Measurements from ENCODE around the gene C22orf23.

The C22orf23 gene

GRCh38 chr22:37924386-37925065 lies 28.9 kb downstream of the C22orf23 start:
- DNase-seq: no peak

DNA sequence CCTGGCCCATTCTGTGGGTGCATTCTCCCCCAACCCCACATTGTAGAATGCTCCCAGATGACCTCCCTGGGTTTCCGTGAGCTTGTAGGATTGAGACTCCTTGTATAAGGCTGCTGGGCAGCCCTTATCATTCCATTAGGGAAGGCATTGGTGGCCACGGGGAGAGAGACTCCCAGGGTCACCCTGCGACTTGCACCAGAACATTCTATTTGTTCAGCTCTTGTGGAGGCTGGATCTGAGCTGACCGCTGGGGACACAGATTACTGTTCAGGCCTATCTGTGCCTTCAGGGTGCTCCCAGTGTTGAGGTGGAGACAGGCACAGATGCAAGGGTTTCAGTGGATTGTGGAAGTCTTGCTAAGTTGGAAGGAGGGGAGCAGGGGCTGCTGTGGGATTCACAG lies 29.5 kb downstream of the C22orf23 start:
- DNase-seq: no peak

DNA sequence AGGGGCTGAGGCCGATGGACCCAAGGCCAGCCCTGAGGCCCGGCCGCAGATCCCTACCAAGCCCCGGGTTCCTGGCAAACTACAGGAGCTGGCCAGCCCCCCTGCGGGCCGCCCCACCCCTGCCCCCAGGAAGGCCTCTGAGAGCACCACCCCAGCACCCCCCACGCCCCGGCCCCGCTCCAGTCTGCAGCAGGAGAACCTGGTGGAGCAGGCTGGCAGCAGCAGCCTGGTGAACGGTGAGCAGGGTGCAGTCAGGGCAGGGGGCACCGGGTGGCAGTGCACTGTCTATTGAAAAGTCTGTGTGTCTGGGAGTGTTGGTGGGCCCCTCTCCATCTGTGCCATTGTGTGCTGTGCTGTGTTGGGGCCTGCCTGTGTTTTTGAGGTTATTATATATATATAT lies 31.2 kb downstream of the C22orf23 start:
- DNase-seq: no peak

- peak; percentile 62 for DNase-seq
These were observed 33.3 kb downstream of the C22orf23 start for GRCh38 chr22:37920126-37920525.

DNA sequence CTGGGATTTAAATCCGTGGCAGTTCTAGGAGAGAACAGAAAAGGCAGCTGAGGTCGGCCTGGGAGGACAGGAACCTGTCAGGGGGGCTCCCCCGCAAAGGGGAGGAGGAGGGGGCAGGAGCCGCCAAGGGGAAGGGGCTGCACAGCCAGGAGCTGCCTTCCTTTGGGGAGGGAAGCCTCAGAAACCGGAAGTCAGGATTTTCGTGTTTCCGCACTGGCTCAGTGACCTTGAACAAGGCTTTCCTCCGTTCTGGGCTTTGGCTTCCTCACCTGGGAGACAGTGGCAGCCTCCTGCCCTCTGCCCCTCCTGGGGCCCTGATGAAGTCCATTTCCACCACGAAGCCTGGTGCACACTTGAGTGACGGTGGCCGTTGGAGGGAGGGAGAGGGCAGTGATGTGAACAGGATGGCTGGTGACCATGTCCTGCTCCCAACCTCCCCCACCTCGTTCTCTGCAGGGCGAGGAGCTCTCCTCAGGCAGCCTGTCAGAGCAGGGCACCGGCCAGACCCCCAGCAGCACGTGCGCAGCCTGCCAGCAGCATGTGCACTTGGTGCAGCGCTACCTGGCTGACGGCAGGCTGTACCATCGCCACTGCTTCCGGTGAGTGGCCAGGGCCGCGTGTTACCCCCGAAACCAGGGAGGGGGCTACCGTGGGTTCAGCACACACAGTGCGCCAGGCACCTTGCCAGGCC lies 34.7 kb downstream of the C22orf23 start:
- DNase-seq: no peak

- DNase-seq: no peak
These were observed 35.4 kb downstream of the C22orf23 start for GRCh38 chr22:37917874-37918548.

DNA sequence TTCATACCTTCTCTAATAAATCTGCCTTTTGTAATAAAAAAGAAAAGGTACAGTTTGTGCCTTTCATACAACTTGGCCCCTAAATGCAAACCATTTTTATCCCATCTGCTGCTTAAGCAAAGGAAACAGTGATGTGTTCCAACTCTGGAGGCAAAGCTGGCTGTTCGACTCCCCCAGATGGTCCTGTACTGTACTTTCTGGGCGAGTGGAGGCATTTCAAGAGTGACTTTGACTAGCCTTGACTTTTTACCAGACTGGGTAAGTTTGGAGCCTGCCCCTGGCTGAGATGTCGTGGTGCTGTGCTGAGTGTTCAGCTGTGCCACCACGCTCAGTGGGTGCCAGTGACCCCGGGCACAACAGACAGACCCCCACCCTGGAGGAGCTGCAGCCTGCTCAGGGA lies 37.1 kb downstream of the C22orf23 start:
- DNase-seq: no peak

- peak; percentile 36 for DNase-seq
These were observed 40.1 kb downstream of the C22orf23 start for GRCh38 chr22:37913233-37913721.

GRCh38 chr22:37912171-37912570 lies 41.2 kb downstream of the C22orf23 start:
- DNase-seq: no peak

GRCh38 chr22:37911697-37912096 lies 41.7 kb downstream of the C22orf23 start:
- no peak for DNase-seq

GRCh38 chr22:37910890-37911672 lies 42.3 kb downstream of the C22orf23 start:
- DNase-seq: no peak

DNA sequence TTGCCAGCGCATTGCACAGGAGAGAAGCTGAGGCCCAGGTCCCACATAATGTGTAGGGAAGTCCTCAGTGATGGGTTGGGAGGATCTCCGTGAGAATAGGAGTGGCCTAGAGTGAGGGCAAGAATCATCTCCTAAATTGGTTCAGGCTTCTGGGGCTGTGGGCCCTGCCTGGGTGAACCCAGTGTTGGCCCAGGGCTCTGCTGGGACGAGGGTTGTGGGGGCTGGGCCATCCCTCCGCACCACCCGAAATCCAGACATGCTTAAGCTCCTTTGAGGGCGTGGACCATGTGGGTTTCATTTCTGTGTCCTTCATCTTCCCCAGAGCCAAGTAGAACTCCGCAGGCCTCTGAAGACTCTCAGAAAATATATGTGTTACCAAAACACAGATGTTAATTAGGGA lies 43.6 kb downstream of the C22orf23 start:
- DNase-seq: no peak

- DNase-seq: no peak
These were observed 46.1 kb downstream of the C22orf23 start for GRCh38 chr22:37907036-37907954.

DNA sequence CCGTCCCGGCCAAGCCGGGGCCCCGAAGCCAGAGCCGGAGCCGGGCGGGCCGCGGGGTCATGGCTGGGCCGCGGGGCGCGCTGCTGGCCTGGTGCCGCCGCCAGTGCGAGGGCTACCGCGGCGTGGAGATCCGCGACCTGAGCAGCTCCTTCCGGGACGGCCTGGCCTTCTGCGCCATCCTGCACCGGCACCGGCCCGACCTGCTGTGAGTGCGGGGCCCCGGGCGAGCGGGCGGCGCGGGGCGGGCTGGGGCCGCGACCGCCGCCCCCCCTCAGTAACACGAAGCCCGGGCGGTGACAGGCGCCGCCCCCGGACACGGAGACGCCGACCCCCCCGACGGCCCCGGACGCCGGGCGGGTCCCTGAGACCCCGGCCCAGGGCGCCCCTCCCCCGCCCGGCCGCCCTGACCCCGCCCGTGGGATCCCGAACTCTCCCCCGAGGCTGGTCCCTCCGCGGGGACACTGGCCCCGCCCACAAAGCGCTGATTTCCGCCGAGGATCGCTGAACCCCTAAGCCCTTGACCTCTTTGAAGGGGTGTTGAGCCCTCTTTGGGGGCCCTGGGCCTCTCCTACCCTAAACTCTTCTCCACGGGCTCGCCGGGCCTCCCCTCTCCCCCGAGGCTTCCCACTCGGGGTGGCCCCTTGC lies 46.9 kb downstream of the C22orf23 start:
- DNase-seq: no peak

- DNase-seq: peak; percentile 80
These were observed 47.7 kb downstream of the C22orf23 start, which contains the start of gene MICALL1 for GRCh38 chr22:37905534-37906363. TSS of gene MICALL1 (plus strand) at chr22:37906297. CDS start at chr22:37906423, 126 bp downstream.

GRCh38 chr22:37904572-37905533 lies 48.5 kb downstream of the C22orf23 start:
- peak; percentile 96 for DNase-seq

DNA sequence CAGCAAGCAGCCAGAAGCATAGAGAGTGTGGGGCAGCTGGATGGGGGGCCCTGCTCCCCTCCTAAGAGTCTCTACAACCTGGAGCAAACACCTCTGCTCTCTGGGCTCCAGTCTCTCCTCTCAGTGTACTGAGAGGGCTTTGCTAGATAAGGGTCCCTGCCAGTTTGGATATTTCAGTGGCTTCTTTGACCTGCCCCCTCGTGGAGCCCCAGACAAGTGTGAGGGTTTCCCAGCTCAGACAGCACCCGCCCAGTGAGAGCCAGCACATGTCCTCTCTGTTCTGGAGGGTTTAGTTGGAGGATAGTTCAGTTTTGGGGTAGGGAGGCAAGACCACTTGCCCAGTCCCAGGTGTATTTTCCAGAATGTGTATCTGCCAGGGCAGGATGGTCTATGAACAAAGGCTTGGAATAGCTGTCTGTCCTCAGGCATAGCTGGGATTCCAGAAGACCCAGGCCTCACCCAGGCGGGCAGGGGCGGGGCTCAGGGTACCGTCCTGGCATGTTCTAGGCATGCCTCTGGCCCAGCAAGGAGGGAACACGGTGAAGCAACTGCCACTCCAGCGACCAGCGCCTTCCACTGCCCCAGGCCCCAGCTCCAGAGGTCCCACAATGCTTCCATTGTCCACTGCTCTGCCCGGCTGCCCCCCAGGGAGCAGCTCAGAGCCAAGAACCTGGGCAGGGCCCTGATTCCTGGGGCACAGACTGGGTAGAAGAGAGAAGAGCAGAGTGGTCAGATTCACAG lies 54.8 kb downstream of the C22orf23 start:
- DNase-seq: no peak

DNA sequence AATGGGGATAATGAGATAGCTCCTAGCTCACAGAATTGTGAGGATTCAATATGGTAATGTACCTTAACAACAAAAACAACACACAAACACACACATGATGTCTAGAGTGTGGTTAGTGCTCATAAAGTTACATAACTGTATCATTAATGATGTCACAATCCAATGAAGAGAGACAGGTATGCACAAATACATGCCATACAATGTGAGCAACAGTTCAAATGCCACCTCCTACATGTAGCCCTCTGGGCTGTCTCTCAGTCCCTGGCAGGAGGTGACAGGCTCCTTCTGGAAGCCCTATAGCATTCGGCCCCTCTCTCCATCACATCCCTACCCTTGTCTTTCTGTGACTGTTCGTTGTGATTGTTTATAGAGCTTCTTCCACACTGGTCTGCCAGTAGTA lies 55.6 kb downstream of the C22orf23 start:
- DNase-seq: no peak

All from inflammatory macrophage treated with lipopolysaccharide for 4 hours (primary cell).